Cerebellar cortex (tissue), 1 donor: ENCODE measurements around the gene NDST4.

ENCODE experiments used
- DNase-seq: peaks from one replicate; pipeline ENCODE4 v3.0.0-alpha.2; 2015; ENCODE audit warnings: low spot score

NDST4 gene

GRCh38 chr4:115113506-115114106 lies at the start of gene NDST4:
NDST4 (minus strand) TSS chr4:115113620; CDS start chr4:115077036, 36,584 bp downstream.
- DNase-seq: peak; percentile 44

- no peak for DNase-seq
These were observed 45.7 kb upstream of the NDST4 start for GRCh38 chr4:115159141-115159540.

GRCh38 chr4:115158296-115158695 lies 44.9 kb upstream of the NDST4 start:
- DNase-seq: no peak

GRCh38 chr4:115154826-115155225 lies 41.4 kb upstream of the NDST4 start:
- DNase-seq: peak; percentile 83

GRCh38 chr4:115152965-115153364 lies 39.5 kb upstream of the NDST4 start:
- no peak for DNase-seq

GRCh38 chr4:115152081-115152480 lies 38.7 kb upstream of the NDST4 start:
- no peak for DNase-seq

- DNase-seq: no peak
These were observed 35.7 kb upstream of the NDST4 start for GRCh38 chr4:115149106-115149505.

GRCh38 chr4:115145393-115146160 lies 32.2 kb upstream of the NDST4 start:
- DNase-seq: no peak

GRCh38 chr4:115128037-115128436 lies 14.6 kb upstream of the NDST4 start:
- no peak for DNase-seq

- no peak for DNase-seq
These were observed 13.1 kb upstream of the NDST4 start for GRCh38 chr4:115126491-115126890.

- no peak for DNase-seq
These were observed 8.1 kb upstream of the NDST4 start for GRCh38 chr4:115121351-115122043.

- DNase-seq: peak; percentile 10
These were observed 6.5 kb upstream of the NDST4 start for GRCh38 chr4:115119804-115120352.

- no peak for DNase-seq
These were observed 4.2 kb upstream of the NDST4 start for GRCh38 chr4:115117651-115118050.

GRCh38 chr4:115110191-115111181 lies 2.9 kb downstream of the NDST4 start:
- no peak for DNase-seq

- no peak for DNase-seq
These were observed 4.6 kb downstream of the NDST4 start for GRCh38 chr4:115108850-115109249.

GRCh38 chr4:115107411-115107810 lies 6.0 kb downstream of the NDST4 start:
- DNase-seq: no peak

- no peak for DNase-seq
These were observed 11.7 kb downstream of the NDST4 start for GRCh38 chr4:115101675-115102074.

- DNase-seq: peak; percentile 31
These were observed 22.8 kb downstream of the NDST4 start for GRCh38 chr4:115090483-115091075.

- no peak for DNase-seq
These were observed 30.8 kb downstream of the NDST4 start for GRCh38 chr4:115082633-115083032.

GRCh38 chr4:115076691-115077090 lies 36.7 kb downstream of the NDST4 start:
- DNase-seq: no peak

GRCh38 chr4:115058533-115058932 lies 54.9 kb downstream of the NDST4 start:
- DNase-seq: no peak
